Transverse colon (tissue), 4 donors: ENCODE results near the gene HOXA3. TPM values are rescaled to one million over a fixed set of nuclear protein-coding genes. Genes with fewer than 3 reads are reported as not detected.

ENCODE experiments used
- DNase-seq: peaks from one replicate; pipeline ENCODE4 v3.0.0-alpha.2; 2019
- H3K27ac ChIP-seq, 4 donors: fragments of 200-600 bp; sonication (generic); 2 replicates each; pipeline ENCODE4 v1.5.1; 2016 to 2018; ENCODE audit warnings: inconsistent platforms in 4 of 4
- H3K27me3 ChIP-seq: fragments of 200-600 bp; sonication (generic); 2 replicates; pipeline ENCODE4 v1.5.1; 2017; ENCODE audit warnings: inconsistent platforms
- H3K36me3 ChIP-seq, 4 donors: fragments of 200-600 bp; sonication (generic); 2 replicates each; pipeline ENCODE4 v1.5.1; 2017 to 2019; ENCODE audit warnings: inconsistent platforms in 4 of 4
- H3K4me1 ChIP-seq, 4 donors: fragments of 200-600 bp; sonication (generic); 2 replicates each; pipeline ENCODE4 v1.5.1; 2017 to 2020; ENCODE audit warnings: inconsistent platforms in 4 of 4
- H3K4me3 ChIP-seq, 4 donors: fragments of 200-600 bp; sonication (generic); 1 replicate in 1 of 4; 2 replicates in 3 of 4; pipeline versions ENCODE4 v1.5.1 to v1.6.1; 2017 to 2019; ENCODE audit warnings: inconsistent platforms in 4 of 4
- H3K9me3 ChIP-seq, 2 donors: fragments of 200-600 bp; sonication (generic); 2 replicates each; pipeline ENCODE4 v1.5.1; 2017 to 2019; ENCODE audit warnings: inconsistent platforms in 2 of 2
- EP300 ChIP-seq: sonication (generic); formaldehyde crosslinking; IDR thresholded peaks from one replicate; pipeline ENCODE4 v1.6.1; 2017; ENCODE audit warnings: antibody characterized with exemption, low read depth
- POLR2A ChIP-seq: fragments of 450-650 bp; IDR thresholded peaks from one replicate; pipeline ENCODE4 v1.6.1; 2016; ENCODE audit warnings: antibody characterized with exemption, mild to moderate bottlenecking, moderate library complexity
- POLR2AphosphoS5 ChIP-seq, 3 donors: sonication (generic); formaldehyde crosslinking; IDR thresholded peaks; one replicate each; pipeline ENCODE4 v1.6.1; 2016; ENCODE audit warnings: antibody characterized with exemption in 3 of 3
- WGBS, 2 donors: methylation state at CpG; one replicate each; pipeline ENCODE4 v1.1.5; 2018; ENCODE audit warnings: low coverage in 1 of 2; 5-methylcytosine and 5-hydroxymethylcytosine counted together
- in situ Hi-C, 4 donors: fragments of 200-750 bp; cut with MboI; loops; one replicate each; pipeline versions ENCODE4 v1.15.0 to v1.15.1; 2017; ENCODE audit warnings: low sequenced_read_pairs in 3 of 4, low pct_ligation_motif_present in 1 of 4, low pct_unique_long_range_greater_than_20kb in 1 of 4
- intact Hi-C: fragments of 100-400 bp; cut with DNase I; formaldehyde crosslinking; loops from one replicate; pipeline ENCODE4 v1.15.1; 2023; ENCODE audit warnings: low total_unique reads
- total RNA-seq, 4 donors: library from RNA; depleted of rRNA; stranded (reverse); fragments of >200 nt; gene quantifications; one replicate each; pipeline ENCODE4 v1.1.0, GENCODE V29; 2016
- TF ChIP-seq, protein P1 (sequence below), 5 experiments: fragments of 200-600 bp in 3 of 5; fragments of 450-650 bp in 2 of 5; sonication (generic) in 3 of 5; IDR thresholded peaks; 1 replicate in 2 of 5; 2 replicates in 3 of 5; pipeline ENCODE4 v1.5.1; 2016 to 2017; ENCODE audit warnings: antibody characterized with exemption in 5 of 5, inconsistent platforms in 3 of 5, mild to moderate bottlenecking in 2 of 5, moderate library complexity in 1 of 5

The HOXA3 gene
- total RNA-seq, 4 donors from 2014 or later: 14.1 to 27.3 (median 15.7) TPM

GRCh38 chr7:27173956-27174873, 21.8 kb upstream of the HOXA3 start, which contains the start of gene HOXA10:
HOXA10 (minus strand) TSS chr7:27174320; CDS start chr7:27174306, 14 bp downstream.
- DNase-seq: peak; percentile 63
- Histone ChIP-seq H3K4me3 (peak within 1 kb of the TSS; percentile 58 to 67 (median 60)), H3K36me3 (no peaks in the 10 kb centered on the region), H3K27me3 (peaks cover 49% of the 10 kb centered on the region), H3K4me1 (peaks cover 0 to 33% (median 30%) of the 10 kb centered on the region in 4 donors), H3K9me3 (no peaks in the 10 kb centered on the region), H3K27ac (peak within 1 kb of the TSS; percentile 95 to 99 (median 98))
- WGBS, 2 donors: 0 to 7% methylated on average over 1 to 34 of the region's 82 CpGs
- TF ChIP-seq POLR2A (peak; percentile 58), EP300 (no peak), POLR2AphosphoS5 (IDR thresholded peaks at IDR 0.05) (peak in 1 of 3 donors; percentile 19)
- TF ChIP-seq, protein P1, sequence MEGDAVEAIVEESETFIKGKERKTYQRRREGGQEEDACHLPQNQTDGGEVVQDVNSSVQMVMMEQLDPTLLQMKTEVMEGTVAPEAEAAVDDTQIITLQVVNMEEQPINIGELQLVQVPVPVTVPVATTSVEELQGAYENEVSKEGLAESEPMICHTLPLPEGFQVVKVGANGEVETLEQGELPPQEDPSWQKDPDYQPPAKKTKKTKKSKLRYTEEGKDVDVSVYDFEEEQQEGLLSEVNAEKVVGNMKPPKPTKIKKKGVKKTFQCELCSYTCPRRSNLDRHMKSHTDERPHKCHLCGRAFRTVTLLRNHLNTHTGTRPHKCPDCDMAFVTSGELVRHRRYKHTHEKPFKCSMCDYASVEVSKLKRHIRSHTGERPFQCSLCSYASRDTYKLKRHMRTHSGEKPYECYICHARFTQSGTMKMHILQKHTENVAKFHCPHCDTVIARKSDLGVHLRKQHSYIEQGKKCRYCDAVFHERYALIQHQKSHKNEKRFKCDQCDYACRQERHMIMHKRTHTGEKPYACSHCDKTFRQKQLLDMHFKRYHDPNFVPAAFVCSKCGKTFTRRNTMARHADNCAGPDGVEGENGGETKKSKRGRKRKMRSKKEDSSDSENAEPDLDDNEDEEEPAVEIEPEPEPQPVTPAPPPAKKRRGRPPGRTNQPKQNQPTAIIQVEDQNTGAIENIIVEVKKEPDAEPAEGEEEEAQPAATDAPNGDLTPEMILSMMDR (IDR thresholded peaks at IDR 0.05): peak in 1 of 5 experiments; percentile 8
- intact Hi-C loops: no loop called here
- in situ Hi-C loops: loop anchor here in 3 of 4 donors (25.0 kb wide), 3 partner anchors 812 to 1312 kb away; no protein-coding TSS in a partner anchor

GRCh38 chr7:27173511-27173955, 21.1 kb upstream of the HOXA3 start:
- intact Hi-C loops (no loop called here), in situ Hi-C loops (loop anchor here in 3 of 4 donors (25.0 kb wide), 3 partner anchors 811 to 1311 kb away; no protein-coding TSS in a partner anchor)
- peaks cover 0 to 35% (median 30%) of the 10 kb centered on the region in 4 donors for H3K4me1 ChIP-seq
- H3K4me3 ChIP-seq: peak overlapping the region; percentile 58 to 67 (median 60)
- H3K27ac ChIP-seq: peak overlapping the region; percentile 95 to 99 (median 98)
- no peaks in the 10 kb centered on the region for H3K36me3 ChIP-seq
- peaks cover 51% of the 10 kb centered on the region for H3K27me3 ChIP-seq
- TF ChIP-seq EP300 (no peak), POLR2AphosphoS5 (IDR thresholded peaks at IDR 0.05) (no peak), POLR2A (no peak)
- TF ChIP-seq, protein P1 (IDR thresholded peaks at IDR 0.05): no peak
- H3K9me3 ChIP-seq: no peaks in the 10 kb centered on the region
- DNase-seq: peak; percentile 34
- WGBS, 2 donors: 1% methylated on average over 32 of the region's 59 CpGs; no CpG with 5 or more reads in 1 of the 2 donors

- peak; percentile 80 for DNase-seq
- TF ChIP-seq POLR2AphosphoS5 (IDR thresholded peaks at IDR 0.05) (peak; percentile 76 to 88 (median 84)), POLR2A (peak; percentile 60), EP300 (no peak)
- TF ChIP-seq, protein P1 (IDR thresholded peaks at IDR 0.05): no peak
- Histone ChIP-seq H3K4me3 (peak overlapping the region; percentile 58 to 67 (median 60)), H3K27me3 (peaks cover 51% of the 10 kb centered on the region), H3K4me1 (peaks cover 0 to 35% (median 32%) of the 10 kb centered on the region in 4 donors), H3K9me3 (no peaks in the 10 kb centered on the region), H3K27ac (peak overlapping the region; percentile 95 to 99 (median 98)), H3K36me3 (no peaks in the 10 kb centered on the region)
- intact Hi-C loops: no loop called here
- WGBS, 2 donors: 2 to 4% methylated on average over 5 to 55 of the region's 58 CpGs
- in situ Hi-C loops: loop anchor here in 3 of 4 donors (25.0 kb wide), 3 partner anchors 811 to 1311 kb away; no protein-coding TSS in a partner anchor
Measured at GRCh38 chr7:27172823-27173510, 20.6 kb upstream of the HOXA3 start.
